ENCODE measurements around the gene TLCD3B.

Gene TLCD3B

DNA sequence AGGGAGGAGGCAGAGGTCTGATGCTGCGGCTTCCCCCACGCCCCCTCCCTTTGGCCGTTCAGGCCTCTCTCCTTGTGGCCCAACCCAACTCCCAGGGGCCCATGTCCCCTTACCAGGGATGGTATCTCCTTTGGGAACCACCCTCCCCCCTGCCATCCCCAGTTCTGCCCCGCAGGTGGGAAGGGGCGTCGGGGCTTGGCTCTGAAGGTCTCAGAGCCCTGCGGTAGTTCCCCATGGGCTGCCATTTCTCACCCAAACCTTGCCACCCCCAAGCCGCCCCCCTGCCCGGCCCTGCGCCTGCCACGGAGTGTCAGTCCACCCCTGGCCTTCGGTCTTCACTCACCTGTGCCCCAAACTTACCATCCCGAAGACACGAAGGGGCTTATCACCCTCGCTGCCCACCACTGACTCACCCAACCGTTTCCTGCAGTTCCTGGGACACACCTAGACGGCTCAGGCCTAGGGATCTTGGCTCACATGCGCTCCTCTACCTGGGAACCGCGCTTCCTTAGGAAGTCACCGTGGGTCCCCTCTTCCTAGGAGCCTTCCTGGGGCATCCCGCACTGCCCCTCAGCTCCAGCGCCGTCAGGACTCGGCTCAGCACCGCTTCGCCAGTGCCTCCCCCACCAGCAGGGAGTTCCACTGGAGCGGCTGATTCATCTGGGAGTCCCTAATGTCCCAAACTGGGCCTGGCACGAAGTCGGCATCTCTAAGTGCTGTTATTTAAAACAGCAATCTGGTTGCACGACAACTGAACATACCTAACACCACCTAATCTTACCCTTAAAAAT is 19.2 kb downstream of the TLCD3B start:
- Histone ChIP-seq H3K9me3 (ENCODE audit: control insufficient read depth, insufficient read depth, low read length) (no peaks in the 10 kb centered on the region), H3K79me2 (ENCODE audit: control insufficient read depth, low read length) (no peaks in the 10 kb centered on the region), H3K36me3 (ENCODE audit: control insufficient read depth, low read length) (no peaks in the 10 kb centered on the region), H3K27me3 (ENCODE audit: control insufficient read depth, low read length) (peaks cover 31% of the 10 kb centered on the region), H4K20me1 (ENCODE audit: control insufficient read depth, insufficient read depth, low read depth, low read length) (no peaks in the 10 kb centered on the region), H3K27ac (ENCODE audit: low read depth, low read length) (no peak overlapping the region), H3K4me3 (ENCODE audit: low read length) (peak overlapping the region; percentile 71), H3K9me2 (replicated peaks; ENCODE audit: control insufficient read depth, low read length) (no peaks in the 10 kb centered on the region), H3K4me1 (ENCODE audit: control insufficient read depth, low read length) (peaks cover 26% of the 10 kb centered on the region), H3F3A (ENCODE audit: control insufficient read depth, insufficient read depth) (no peaks in the 10 kb centered on the region), H3K4me2 (ENCODE audit: low read length) (peak overlapping the region; percentile 76)
- TF ChIP-seq, protein P1, sequence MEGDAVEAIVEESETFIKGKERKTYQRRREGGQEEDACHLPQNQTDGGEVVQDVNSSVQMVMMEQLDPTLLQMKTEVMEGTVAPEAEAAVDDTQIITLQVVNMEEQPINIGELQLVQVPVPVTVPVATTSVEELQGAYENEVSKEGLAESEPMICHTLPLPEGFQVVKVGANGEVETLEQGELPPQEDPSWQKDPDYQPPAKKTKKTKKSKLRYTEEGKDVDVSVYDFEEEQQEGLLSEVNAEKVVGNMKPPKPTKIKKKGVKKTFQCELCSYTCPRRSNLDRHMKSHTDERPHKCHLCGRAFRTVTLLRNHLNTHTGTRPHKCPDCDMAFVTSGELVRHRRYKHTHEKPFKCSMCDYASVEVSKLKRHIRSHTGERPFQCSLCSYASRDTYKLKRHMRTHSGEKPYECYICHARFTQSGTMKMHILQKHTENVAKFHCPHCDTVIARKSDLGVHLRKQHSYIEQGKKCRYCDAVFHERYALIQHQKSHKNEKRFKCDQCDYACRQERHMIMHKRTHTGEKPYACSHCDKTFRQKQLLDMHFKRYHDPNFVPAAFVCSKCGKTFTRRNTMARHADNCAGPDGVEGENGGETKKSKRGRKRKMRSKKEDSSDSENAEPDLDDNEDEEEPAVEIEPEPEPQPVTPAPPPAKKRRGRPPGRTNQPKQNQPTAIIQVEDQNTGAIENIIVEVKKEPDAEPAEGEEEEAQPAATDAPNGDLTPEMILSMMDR (IDR thresholded peaks at IDR 0.05; ENCODE audit: low read depth, low read length, poor library complexity, severe bottlenecking) = no peak
- TF ChIP-seq EZH2phosphoT487 (IDR thresholded peaks at IDR 0.05; ENCODE audit: borderline replicate concordance, low read length) = no peak

DNA sequence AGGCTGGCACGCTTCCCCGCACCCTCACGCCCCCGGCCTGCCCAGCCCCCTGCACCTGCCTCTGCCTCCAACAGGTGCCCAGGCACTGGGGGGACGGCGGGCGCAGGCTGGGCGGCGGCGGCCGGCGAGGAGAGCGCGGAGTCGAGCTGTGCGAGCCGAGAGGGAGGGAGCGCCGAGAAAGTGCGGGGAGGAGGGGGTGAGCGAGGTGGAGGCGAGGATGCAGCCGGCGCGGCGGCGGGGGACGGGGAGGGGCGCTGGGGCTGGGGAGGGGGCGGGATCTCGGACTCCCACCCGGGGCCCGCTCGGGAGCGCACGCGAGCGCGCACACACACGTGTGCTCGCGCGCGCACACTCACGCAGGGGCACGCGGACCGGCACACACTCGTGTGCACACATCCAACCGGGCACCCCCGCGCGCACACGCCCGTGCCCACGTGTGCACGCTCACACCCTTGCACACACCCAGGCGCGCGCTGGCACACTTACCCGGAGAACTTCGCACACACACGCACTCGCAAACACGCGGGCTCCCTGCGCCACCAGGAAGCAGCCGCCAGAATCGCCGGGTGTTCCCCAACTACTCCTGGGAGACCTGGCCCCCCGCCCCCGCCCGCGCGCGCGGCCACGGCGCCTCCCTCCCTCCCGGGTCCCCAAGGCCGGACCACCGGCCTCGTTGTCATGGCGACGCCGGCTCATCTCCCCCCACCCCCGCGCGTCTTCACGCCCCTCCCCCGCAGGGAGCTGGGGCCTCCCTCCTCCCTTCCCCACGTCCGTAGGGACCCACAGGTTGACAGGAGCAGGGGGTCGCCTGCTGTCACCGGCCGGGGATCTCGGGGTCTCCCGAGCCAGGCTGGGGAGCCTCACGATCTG is 20.0 kb downstream of the TLCD3B start, which contains the start of gene DOC2A:
Gene DOC2A, minus strand, starts transcription at position 184 of the 870 bp plus-strand sequence. CDS start 805 bp downstream, outside the sequence.
- no peak within 1 kb of the TSS for H3K27ac ChIP-seq (ENCODE audit: low read depth, low read length)
- TF ChIP-seq, protein P1 (IDR thresholded peaks at IDR 0.05; ENCODE audit: low read depth, low read length, poor library complexity, severe bottlenecking) = no peak
- 0 out of 2 replicates have a peak, but pooled peaks have one; percentile 25 for TF ChIP-seq EZH2phosphoT487 (IDR thresholded peaks at IDR 0.05; ENCODE audit: borderline replicate concordance, low read length)
- H3K9me3 ChIP-seq (ENCODE audit: control insufficient read depth, insufficient read depth, low read length) = no peaks in the 10 kb centered on the region
- H3F3A ChIP-seq (ENCODE audit: control insufficient read depth, insufficient read depth) = no peaks in the 10 kb centered on the region
- H3K4me2 ChIP-seq (ENCODE audit: low read length) = peak within 1 kb of the TSS; percentile 76
- H3K4me3 ChIP-seq (ENCODE audit: low read length) = peak within 1 kb of the TSS; percentile 71
- H3K9me2 ChIP-seq (replicated peaks; ENCODE audit: control insufficient read depth, low read length) = no peaks in the 10 kb centered on the region
- peaks cover 31% of the 10 kb centered on the region for H3K27me3 ChIP-seq (ENCODE audit: control insufficient read depth, low read length)
- no peaks in the 10 kb centered on the region for H4K20me1 ChIP-seq (ENCODE audit: control insufficient read depth, insufficient read depth, low read depth, low read length)
- H3K4me1 ChIP-seq (ENCODE audit: control insufficient read depth, low read length) = peaks cover 26% of the 10 kb centered on the region
- H3K79me2 ChIP-seq (ENCODE audit: control insufficient read depth, low read length) = no peaks in the 10 kb centered on the region
- peaks cover under 1% of the 10 kb centered on the region for H3K36me3 ChIP-seq (ENCODE audit: control insufficient read depth, low read length)

DNA sequence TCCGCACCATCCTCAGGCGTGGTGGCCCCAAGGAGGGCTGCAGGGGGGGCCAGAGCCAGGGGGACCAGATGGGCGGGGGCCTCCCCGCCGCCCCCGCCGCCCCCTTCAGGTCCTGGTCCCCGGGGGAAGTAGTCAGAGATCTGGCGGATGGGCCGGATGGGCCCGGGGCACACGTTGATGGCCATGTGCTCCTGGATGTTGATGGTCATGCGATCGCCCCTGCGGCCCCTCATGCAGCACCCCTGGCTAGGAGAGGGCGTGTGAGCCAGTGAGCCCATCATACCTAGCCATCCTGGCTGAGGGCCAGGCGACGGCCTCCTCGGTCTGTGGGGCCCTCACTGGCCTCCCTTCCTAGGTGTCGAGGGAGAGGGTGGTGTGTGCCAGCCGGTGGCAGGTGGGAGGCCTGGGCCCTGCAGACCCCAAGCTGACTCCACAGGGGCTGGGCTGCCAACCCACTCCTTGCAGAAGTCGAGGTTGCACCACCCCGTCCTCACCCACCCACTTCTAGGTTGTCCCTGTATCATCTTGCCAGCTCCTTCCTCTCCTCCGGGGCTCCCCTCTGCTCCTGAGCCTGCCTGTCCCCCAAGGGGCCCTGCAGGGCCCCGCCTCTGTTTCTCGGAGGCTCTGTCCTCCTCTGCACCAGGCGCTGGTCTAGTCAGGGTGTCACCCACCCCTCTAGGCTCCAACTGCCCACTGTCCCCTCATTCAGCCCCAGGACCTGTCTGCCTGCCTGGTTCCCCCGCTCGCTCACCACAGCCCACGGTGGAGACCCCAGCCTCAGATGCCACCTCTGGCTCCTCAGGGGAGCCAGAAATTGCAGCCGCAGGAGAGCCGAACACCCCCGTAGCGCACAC is 20.9 kb downstream of the TLCD3B start:
- Histone ChIP-seq H4K20me1 (ENCODE audit: control insufficient read depth, insufficient read depth, low read depth, low read length) (no peaks in the 10 kb centered on the region), H3K79me2 (ENCODE audit: control insufficient read depth, low read length) (no peaks in the 10 kb centered on the region), H3K27ac (ENCODE audit: low read depth, low read length) (no peak overlapping the region), H3K36me3 (ENCODE audit: control insufficient read depth, low read length) (peaks cover 8% of the 10 kb centered on the region), H3K4me3 (ENCODE audit: low read length) (peak overlapping the region; percentile 71), H3F3A (ENCODE audit: control insufficient read depth, insufficient read depth) (no peaks in the 10 kb centered on the region), H3K4me2 (ENCODE audit: low read length) (peak overlapping the region; percentile 76), H3K27me3 (ENCODE audit: control insufficient read depth, low read length) (peaks cover 31% of the 10 kb centered on the region), H3K9me2 (replicated peaks; ENCODE audit: control insufficient read depth, low read length) (no peaks in the 10 kb centered on the region), H3K9me3 (ENCODE audit: control insufficient read depth, insufficient read depth, low read length) (no peaks in the 10 kb centered on the region), H3K4me1 (ENCODE audit: control insufficient read depth, low read length) (peaks cover 26% of the 10 kb centered on the region)
- TF ChIP-seq, protein P1 (IDR thresholded peaks at IDR 0.05; ENCODE audit: low read depth, low read length, poor library complexity, severe bottlenecking) = no peak
- TF ChIP-seq EZH2phosphoT487 (IDR thresholded peaks at IDR 0.05; ENCODE audit: borderline replicate concordance, low read length) = no peak
